Glutamatergic neuron (in vitro differentiated cells): ENCODE measurements around the gene MYOC. TPM values are rescaled to one million over a fixed set of nuclear protein-coding genes. Genes with fewer than 3 reads are reported as not detected.
"Not testable (repeated sequence)": the region's sequence is repeated elsewhere in the genome, so short reads cannot be mapped to it uniquely, and the experiment has no call there.

ENCODE experiments used
- DNase-seq: peaks from one replicate; pipeline ENCODE4 v3.0.0; 2022
- H3K27ac Mint-ChIP-seq: one replicate; pipeline ENCODE4 v1.8.0; 2020; ENCODE audit warnings: mild to moderate bottlenecking, mixed read lengths, inconsistent platforms; ENCODE audit not compliant: unreplicated experiment
- H3K27me3 Mint-ChIP-seq: one replicate; pipeline ENCODE4 v1.8.0; 2020; ENCODE audit warnings: mild to moderate bottlenecking, moderate library complexity, mixed read lengths, inconsistent platforms; ENCODE audit not compliant: unreplicated experiment
- H3K36me3 Mint-ChIP-seq: one replicate; pipeline ENCODE4 v1.8.0; 2020; ENCODE audit warnings: mild to moderate bottlenecking, mixed read lengths, inconsistent platforms; ENCODE audit not compliant: unreplicated experiment
- H3K4me1 Mint-ChIP-seq: one replicate; pipeline ENCODE4 v1.8.0; 2020; ENCODE audit warnings: mild to moderate bottlenecking, low read depth, mixed read lengths, inconsistent platforms; ENCODE audit not compliant: unreplicated experiment
- H3K4me3 Mint-ChIP-seq: one replicate; pipeline ENCODE4 v1.8.0; 2020; ENCODE audit warnings: mild to moderate bottlenecking, mixed read lengths, inconsistent platforms; ENCODE audit not compliant: unreplicated experiment
- H3K9me3 Mint-ChIP-seq: one replicate; pipeline ENCODE4 v1.8.0; 2020; ENCODE audit warnings: mild to moderate bottlenecking, moderate library complexity, mixed read lengths, inconsistent platforms; ENCODE audit not compliant: unreplicated experiment
- total RNA-seq: library from RNA; stranded (reverse); fragmentation: NEBNext Ultra II Directional; extraction: Animal tissue kit (Norgen Biotek cat#: 25700); gene quantifications from one replicate; pipeline ENCODE4 v1.2.1, GENCODE V29; 2021; ENCODE audit not compliant: unreplicated experiment
- TF ChIP-seq, protein P1 (sequence below): fragments of 200-600 bp; sonication (generic); IDR thresholded peaks from one replicate; pipeline ENCODE4 v1.5.0; 2021; ENCODE audit not compliant: partially characterized antibody, unreplicated experiment

MYOC gene
- total RNA-seq, 1 donor from 2014 or later: not detected

DNA sequence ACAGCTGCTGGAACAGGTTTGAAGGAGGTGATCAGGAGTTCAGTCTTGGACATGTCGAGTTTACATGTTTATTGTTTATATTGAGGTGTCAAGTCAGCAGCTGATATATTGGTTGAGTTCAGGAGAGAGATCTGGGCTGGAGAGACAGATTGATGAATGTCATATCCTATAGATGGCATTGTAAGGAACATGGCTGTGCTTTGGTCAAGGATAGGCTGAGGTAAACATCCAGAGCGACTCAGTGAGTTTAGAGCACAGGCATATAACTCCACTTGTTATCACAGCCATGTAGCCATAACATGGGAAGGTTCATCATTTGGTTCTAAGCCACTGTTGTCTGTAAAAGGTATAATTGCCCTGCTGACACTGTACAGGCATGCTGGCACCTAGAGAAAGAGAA is 35.9 kb downstream of the MYOC start:
- TF ChIP-seq, protein P1, sequence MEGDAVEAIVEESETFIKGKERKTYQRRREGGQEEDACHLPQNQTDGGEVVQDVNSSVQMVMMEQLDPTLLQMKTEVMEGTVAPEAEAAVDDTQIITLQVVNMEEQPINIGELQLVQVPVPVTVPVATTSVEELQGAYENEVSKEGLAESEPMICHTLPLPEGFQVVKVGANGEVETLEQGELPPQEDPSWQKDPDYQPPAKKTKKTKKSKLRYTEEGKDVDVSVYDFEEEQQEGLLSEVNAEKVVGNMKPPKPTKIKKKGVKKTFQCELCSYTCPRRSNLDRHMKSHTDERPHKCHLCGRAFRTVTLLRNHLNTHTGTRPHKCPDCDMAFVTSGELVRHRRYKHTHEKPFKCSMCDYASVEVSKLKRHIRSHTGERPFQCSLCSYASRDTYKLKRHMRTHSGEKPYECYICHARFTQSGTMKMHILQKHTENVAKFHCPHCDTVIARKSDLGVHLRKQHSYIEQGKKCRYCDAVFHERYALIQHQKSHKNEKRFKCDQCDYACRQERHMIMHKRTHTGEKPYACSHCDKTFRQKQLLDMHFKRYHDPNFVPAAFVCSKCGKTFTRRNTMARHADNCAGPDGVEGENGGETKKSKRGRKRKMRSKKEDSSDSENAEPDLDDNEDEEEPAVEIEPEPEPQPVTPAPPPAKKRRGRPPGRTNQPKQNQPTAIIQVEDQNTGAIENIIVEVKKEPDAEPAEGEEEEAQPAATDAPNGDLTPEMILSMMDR: no peak
- H3K4me1 Mint-ChIP-seq: no peaks in the 10 kb centered on the region
- no peak overlapping the region for H3K27ac Mint-ChIP-seq
- H3K36me3 Mint-ChIP-seq: no peaks in the 10 kb centered on the region
- peaks cover 2% of the 10 kb centered on the region for H3K9me3 Mint-ChIP-seq
- no peak overlapping the region for H3K4me3 Mint-ChIP-seq
- H3K27me3 Mint-ChIP-seq: peaks cover 3% of the 10 kb centered on the region
- DNase-seq: no peak

DNA sequence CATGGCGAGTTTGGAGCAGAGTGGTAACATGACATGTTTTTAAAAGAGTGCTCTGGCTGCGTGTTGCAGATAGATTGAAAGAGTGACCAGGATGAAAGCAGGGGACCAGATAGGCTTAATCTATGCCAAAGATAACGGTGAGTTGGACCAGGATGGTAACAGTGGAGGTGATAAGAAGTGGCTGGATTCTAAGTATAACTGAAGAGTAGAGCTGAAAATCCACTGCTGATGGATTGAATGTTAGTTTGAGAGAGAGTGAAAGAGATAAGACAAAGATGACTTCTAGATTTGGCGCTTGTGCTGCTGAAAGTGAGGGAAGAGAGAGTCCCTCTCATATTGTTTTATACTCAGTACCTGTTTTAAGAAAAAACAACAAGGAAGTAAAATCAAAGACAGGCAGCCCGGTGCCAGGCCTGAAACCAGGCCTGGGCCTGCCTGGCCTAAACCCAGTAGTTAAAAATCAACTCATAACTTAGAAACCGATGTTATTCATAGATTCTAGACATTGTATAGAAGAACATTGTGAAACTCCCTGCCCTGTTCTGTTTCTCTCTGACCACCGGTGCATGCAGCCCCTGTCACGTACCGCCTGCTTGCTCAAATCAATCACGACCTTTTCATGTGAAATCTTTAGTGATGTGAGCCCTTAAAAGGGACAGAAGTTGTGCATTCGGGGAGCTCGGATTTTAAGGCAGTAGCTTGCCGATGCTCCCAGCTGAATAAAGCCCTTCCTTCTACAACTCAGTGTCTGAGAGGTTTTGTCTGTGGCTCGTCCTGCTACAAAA is 37.2 kb downstream of the MYOC start:
- not testable (repeated sequence) for H3K27me3 Mint-ChIP-seq, H3K4me1 Mint-ChIP-seq, H3K36me3 Mint-ChIP-seq, DNase-seq, H3K27ac Mint-ChIP-seq, H3K9me3 Mint-ChIP-seq, H3K4me3 Mint-ChIP-seq

DNA sequence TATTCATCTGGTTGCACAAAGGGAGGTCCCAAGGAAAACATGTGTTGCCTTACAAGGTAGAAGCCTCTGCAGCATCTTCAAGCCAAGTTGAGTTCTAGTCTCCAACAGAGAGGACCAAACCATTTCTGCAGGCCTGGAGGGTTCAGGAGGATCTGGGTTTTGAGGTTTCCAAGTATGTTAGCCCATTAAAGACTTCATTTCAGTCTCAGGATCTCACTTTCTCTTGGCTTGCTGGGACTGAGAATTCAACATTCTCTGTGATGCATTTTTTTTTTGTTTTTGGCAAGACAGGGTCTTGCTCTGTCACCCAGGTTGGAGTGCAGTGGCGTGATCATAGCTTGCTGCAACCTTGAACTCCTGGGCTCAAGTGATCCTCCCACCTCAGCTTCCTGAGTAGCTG is 39.2 kb downstream of the MYOC start:
- H3K4me1 Mint-ChIP-seq: no peaks in the 10 kb centered on the region
- peaks cover 3% of the 10 kb centered on the region for H3K27me3 Mint-ChIP-seq
- H3K36me3 Mint-ChIP-seq: no peaks in the 10 kb centered on the region
- TF ChIP-seq, protein P1: no peak
- no peak for DNase-seq
- no peak overlapping the region for H3K4me3 Mint-ChIP-seq
- H3K9me3 Mint-ChIP-seq: no peaks in the 10 kb centered on the region
- H3K27ac Mint-ChIP-seq: no peak overlapping the region

DNA sequence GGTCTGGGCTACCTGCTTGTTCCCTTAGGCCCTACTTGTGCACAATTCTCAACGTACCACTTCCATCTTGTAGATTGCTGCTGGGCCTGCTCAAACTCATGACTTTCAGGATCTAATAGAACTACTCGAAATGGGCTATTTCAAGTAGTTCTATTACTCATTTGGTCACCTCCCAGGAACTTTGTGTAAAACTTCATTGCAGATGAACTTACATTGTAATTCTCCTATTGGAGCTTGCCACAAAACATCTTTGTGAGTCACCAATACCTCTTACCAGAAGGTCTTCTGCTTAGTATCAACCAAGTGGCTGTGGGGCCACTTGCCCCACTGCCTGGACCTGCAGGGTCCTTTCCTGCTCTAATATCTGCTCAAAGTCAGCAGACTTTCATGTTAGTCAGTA is 41.2 kb downstream of the MYOC start:
- Mint-ChIP-seq H3K36me3 (no peaks in the 10 kb centered on the region), H3K27ac (no peak overlapping the region), H3K9me3 (no peaks in the 10 kb centered on the region), H3K4me1 (no peaks in the 10 kb centered on the region), H3K27me3 (peaks cover 3% of the 10 kb centered on the region), H3K4me3 (no peak overlapping the region)
- TF ChIP-seq, protein P1: no peak
- no peak for DNase-seq

DNA sequence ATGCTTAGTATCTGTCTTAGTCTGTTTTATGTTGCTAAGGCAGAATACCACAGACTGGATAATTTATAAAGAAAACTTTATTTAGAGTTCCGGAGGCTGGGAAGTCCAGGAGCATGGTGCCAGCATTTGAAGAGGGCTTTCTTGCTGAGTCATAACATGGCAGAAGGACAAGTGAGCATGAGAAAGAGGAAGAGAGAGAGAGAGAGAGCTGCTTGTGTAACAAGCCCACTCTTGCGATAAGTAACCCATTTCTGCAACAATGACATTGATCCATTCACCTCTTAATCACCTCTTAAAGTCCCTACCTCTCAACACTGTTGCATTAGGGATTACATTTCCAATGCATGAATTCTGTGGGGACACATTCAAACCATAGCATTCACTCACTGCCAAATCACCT is 42.1 kb downstream of the MYOC start:
- Mint-ChIP-seq H3K4me1 (no peaks in the 10 kb centered on the region), H3K27me3 (peaks cover 3% of the 10 kb centered on the region), H3K27ac (no peak overlapping the region), H3K4me3 (no peak overlapping the region), H3K9me3 (no peaks in the 10 kb centered on the region), H3K36me3 (no peaks in the 10 kb centered on the region)
- DNase-seq: no peak
- TF ChIP-seq, protein P1: no peak
